ENCODE measurements around the gene S100A12. TPM values are rescaled to one million over a fixed set of nuclear protein-coding genes. Genes with fewer than 3 reads are reported as not detected.
"Not testable (repeated sequence)": the region's sequence is repeated elsewhere in the genome, so short reads cannot be mapped to it uniquely, and the experiment has no call there.

Gene S100A12
- not detected for total RNA-seq

GRCh38 chr1:153375511-153375910, at the start of gene S100A12:
Gene S100A12 (minus strand): TSS chr1:153375621. CDS start chr1:153374592, 1,029 bp downstream.
- Mint-ChIP-seq H3K27ac (no peak within 1 kb of the TSS), H3K27me3 (peaks cover 17 to 38% of the 10 kb centered on the region in 2 donors), H3K4me3 (no peak within 1 kb of the TSS), H3K4me1 (ENCODE audit: low read depth in 2 of 2) (no peaks in the 10 kb centered on the region), H3K36me3 (no peaks in the 10 kb centered on the region), H3K9me3 (no peaks in the 10 kb centered on the region)
- ATAC-seq (peak; percentile 43 to 61), DNase-seq (ENCODE audit: low spot score) (no peak)

GRCh38 chr1:153422450-153423068, 47.1 kb upstream of the S100A12 start:
- Mint-ChIP-seq H3K36me3 (no peaks in the 10 kb centered on the region), H3K4me1 (ENCODE audit: low read depth in 2 of 2) (no peaks in the 10 kb centered on the region), H3K4me3 (no peak overlapping the region), H3K27ac (no peak overlapping the region), H3K27me3 (peaks cover 36 to 52% of the 10 kb centered on the region in 2 donors), H3K9me3 (peaks cover 4% of the 10 kb centered on the region)
- ATAC-seq (no peak), DNase-seq (ENCODE audit: low spot score) (no peak)

GRCh38 chr1:153420306-153420705, 44.9 kb upstream of the S100A12 start:
- Mint-ChIP-seq H3K4me3 (no peak overlapping the region), H3K27ac (no peak overlapping the region), H3K4me1 (ENCODE audit: low read depth in 2 of 2) (no peaks in the 10 kb centered on the region), H3K9me3 (peaks cover 4% of the 10 kb centered on the region), H3K36me3 (no peaks in the 10 kb centered on the region), H3K27me3 (peaks cover 27 to 35% of the 10 kb centered on the region in 2 donors)
- ATAC-seq (no peak), DNase-seq (ENCODE audit: low spot score) (no peak)

GRCh38 chr1:153419436-153419793, 44.0 kb upstream of the S100A12 start:
- not testable (repeated sequence) for H3K4me1 Mint-ChIP-seq (ENCODE audit: low read depth in 2 of 2); H3K9me3 Mint-ChIP-seq

GRCh38 chr1:153418758-153419435, 43.5 kb upstream of the S100A12 start:
- not testable (repeated sequence) for H3K4me1 Mint-ChIP-seq (ENCODE audit: low read depth in 2 of 2); ATAC-seq; DNase-seq (ENCODE audit: low spot score); H3K9me3 Mint-ChIP-seq; H3K27ac Mint-ChIP-seq; H3K36me3 Mint-ChIP-seq; H3K4me3 Mint-ChIP-seq
- H3K27me3 Mint-ChIP-seq: peaks cover 20% of the 10 kb centered on the region in 2 donors

More at GRCh38 chr1:153419436-153419793, 44.0 kb upstream of the S100A12 start:
- H3K36me3 Mint-ChIP-seq; DNase-seq (ENCODE audit: low spot score); H3K4me3 Mint-ChIP-seq; H3K27ac Mint-ChIP-seq; ATAC-seq: not testable (repeated sequence)
- peaks cover 22 to 26% of the 10 kb centered on the region in 2 donors for H3K27me3 Mint-ChIP-seq

GRCh38 chr1:153417136-153417888, 41.9 kb upstream of the S100A12 start:
- H3K9me3 Mint-ChIP-seq: peaks cover 4% of the 10 kb centered on the region
- H3K27me3 Mint-ChIP-seq: peaks cover 17 to 25% of the 10 kb centered on the region in 2 donors
- DNase-seq (ENCODE audit: low spot score) (no peak), ATAC-seq (no peak)
- no peak overlapping the region for H3K4me3 Mint-ChIP-seq
- no peaks in the 10 kb centered on the region for H3K4me1 Mint-ChIP-seq (ENCODE audit: low read depth in 2 of 2)
- no peaks in the 10 kb centered on the region for H3K36me3 Mint-ChIP-seq
- no peak overlapping the region for H3K27ac Mint-ChIP-seq

- Mint-ChIP-seq H3K27me3 (peaks cover 20 to 29% of the 10 kb centered on the region in 2 donors), H3K36me3 (no peaks in the 10 kb centered on the region), H3K9me3 (peaks cover 3% of the 10 kb centered on the region), H3K27ac (no peak within 1 kb of the TSS), H3K4me3 (no peak within 1 kb of the TSS), H3K4me1 (ENCODE audit: low read depth in 2 of 2) (no peaks in the 10 kb centered on the region)
- DNase-seq (ENCODE audit: low spot score) (no peak), ATAC-seq (no peak)
These were observed 40.6 kb upstream of the S100A12 start, which contains the start of gene S100A7A for GRCh38 chr1:153415850-153416570. Gene S100A7A (plus strand): TSS chr1:153416520. CDS start chr1:153418083, 1,563 bp downstream.

GRCh38 chr1:153413961-153414360, 38.5 kb upstream of the S100A12 start:
- H3K27me3 Mint-ChIP-seq: peaks cover 16 to 35% of the 10 kb centered on the region in 2 donors
- not testable (repeated sequence) for H3K4me3 Mint-ChIP-seq; ATAC-seq; H3K36me3 Mint-ChIP-seq; H3K9me3 Mint-ChIP-seq; H3K4me1 Mint-ChIP-seq (ENCODE audit: low read depth in 2 of 2); H3K27ac Mint-ChIP-seq; DNase-seq (ENCODE audit: low spot score)

GRCh38 chr1:153407274-153407673, 31.9 kb upstream of the S100A12 start:
- not testable (repeated sequence) for DNase-seq (ENCODE audit: low spot score); H3K36me3 Mint-ChIP-seq

GRCh38 chr1:153405825-153406599, 30.6 kb upstream of the S100A12 start:
- not testable (repeated sequence) for H3K4me3 Mint-ChIP-seq; H3K4me1 Mint-ChIP-seq (ENCODE audit: low read depth in 2 of 2); H3K9me3 Mint-ChIP-seq; DNase-seq (ENCODE audit: low spot score); H3K27ac Mint-ChIP-seq; H3K36me3 Mint-ChIP-seq; ATAC-seq
- peaks cover 21 to 50% of the 10 kb centered on the region in 2 donors for H3K27me3 Mint-ChIP-seq

More at GRCh38 chr1:153407274-153407673, 31.9 kb upstream of the S100A12 start:
- peaks cover 24 to 49% of the 10 kb centered on the region in 2 donors for H3K27me3 Mint-ChIP-seq
- ATAC-seq; H3K9me3 Mint-ChIP-seq; H3K4me1 Mint-ChIP-seq (ENCODE audit: low read depth in 2 of 2); H3K4me3 Mint-ChIP-seq; H3K27ac Mint-ChIP-seq: not testable (repeated sequence)

GRCh38 chr1:153404768-153405167, 29.3 kb upstream of the S100A12 start:
- H3K9me3 Mint-ChIP-seq: no peaks in the 10 kb centered on the region
- no peak for DNase-seq (ENCODE audit: low spot score)
- H3K27me3 Mint-ChIP-seq: peaks cover 20 to 48% of the 10 kb centered on the region in 2 donors
- H3K4me1 Mint-ChIP-seq (ENCODE audit: low read depth in 2 of 2): peaks cover 0 to 4% of the 10 kb centered on the region in 2 donors
- H3K36me3 Mint-ChIP-seq: no peaks in the 10 kb centered on the region
- no peak overlapping the region for H3K4me3 Mint-ChIP-seq
- peak; percentile 61 for ATAC-seq
- H3K27ac Mint-ChIP-seq: no peak overlapping the region

- no peak overlapping the region for H3K27ac Mint-ChIP-seq
- no peak overlapping the region for H3K4me3 Mint-ChIP-seq
- H3K36me3 Mint-ChIP-seq: no peaks in the 10 kb centered on the region
- peaks cover 18 to 48% of the 10 kb centered on the region in 2 donors for H3K27me3 Mint-ChIP-seq
- no peak for DNase-seq (ENCODE audit: low spot score)
- H3K4me1 Mint-ChIP-seq (ENCODE audit: low read depth in 2 of 2): peaks cover 0 to 4% of the 10 kb centered on the region in 2 donors
- no peaks in the 10 kb centered on the region for H3K9me3 Mint-ChIP-seq
- ATAC-seq: no peak
These were observed 28.7 kb upstream of the S100A12 start for GRCh38 chr1:153404086-153404635.

Measured in natural killer cell treated with Interleukin-12 subunit alpha and Interleukin-12 subunit beta and Interleukin-15 and Interleukin-18, amount 100 ng/mL, for 72 hours (primary cell).